Heart left ventricle (tissue), 16 donors: ENCODE measurements around the gene APH1B. TPM values are rescaled to one million over a fixed set of nuclear protein-coding genes. Genes with fewer than 3 reads are reported as not detected.

Experiments used
- ATAC-seq, 4 donors: fragments of 200-7000 bp; cut with Tn5 transposase; one replicate each; pipeline ENCODE4 v1.9.1; 2020 to 2022; ENCODE audit warnings: moderate library complexity in 4 of 4, mild to moderate bottlenecking in 3 of 4, moderate number of reproducible peaks in 1 of 4
- DNase-seq, 5 donors: peaks; one replicate each; pipeline ENCODE4 v3.0.0-alpha.2; 2020
- H3K27ac ChIP-seq, 12 donors: fragments of 200-600 bp; sonication (generic) in 4 of 12; one replicate each; pipeline versions ENCODE4 v1.5.0 to v1.8.0; 2016 to 2022; ENCODE audit warnings: mild to moderate bottlenecking in 2 of 12
- H3K27me3 ChIP-seq, 9 donors: fragments of 200-600 bp; sonication (generic) in 2 of 9; one replicate each; pipeline versions ENCODE4 v1.5.1 to v1.8.0; 2016 to 2022; ENCODE audit warnings: mild to moderate bottlenecking in 3 of 9
- H3K36me3 ChIP-seq, 9 donors: fragments of 200-600 bp; sonication (generic) in 2 of 9; one replicate each; pipeline versions ENCODE4 v1.5.0 to v1.8.0; 2018 to 2022; ENCODE audit warnings: mild to moderate bottlenecking in 2 of 9
- H3K4me1 ChIP-seq, 12 donors: fragments of 200-600 bp; sonication (generic) in 4 of 12; one replicate each; pipeline versions ENCODE4 v1.5.0 to v1.8.0; 2016 to 2022; ENCODE audit warnings: mild to moderate bottlenecking in 3 of 12
- H3K4me3 ChIP-seq, 12 donors: fragments of 200-600 bp; sonication (generic) in 4 of 12; one replicate each; pipeline versions ENCODE4 v1.5.0 to v1.8.0; 2017 to 2022; ENCODE audit warnings: mild to moderate bottlenecking in 9 of 12, moderate library complexity in 4 of 12
- H3K9me3 ChIP-seq, 12 donors: fragments of 200-600 bp; sonication (generic) in 4 of 12; one replicate each; pipeline versions ENCODE4 v1.5.0 to v1.8.0; 2016 to 2022; ENCODE audit warnings: mild to moderate bottlenecking in 1 of 12
- CTCF ChIP-seq, 12 donors: fragments of 200-600 bp; sonication (generic) in 4 of 12; IDR thresholded peaks; one replicate each; pipeline versions ENCODE4 v1.5.0 to v1.8.0; 2018 to 2022; ENCODE audit warnings: antibody characterized with exemption in 12 of 12, mild to moderate bottlenecking in 5 of 12
- POLR2A ChIP-seq, 2 donors: fragments of 450-650 bp; IDR thresholded peaks; one replicate each; pipeline ENCODE4 v1.6.1; 2017; ENCODE audit warnings: antibody characterized with exemption in 2 of 2, mild to moderate bottlenecking in 2 of 2, moderate library complexity in 2 of 2
- WGBS, 4 donors: extraction: QIAGEN DNeasy Blood & Tissue Kit in 2 of 4; methylation state at CpG; one replicate each; pipeline versions ENCODE4 v1.1.5 to v1.1.7; 2013 to 2018; 5-methylcytosine and 5-hydroxymethylcytosine counted together
- intact Hi-C, 10 donors: fragments of 100-400 bp; cut with DNase I; formaldehyde crosslinking; loops; one replicate each; pipeline versions ENCODE4 v1.11.1 to v1.14.2; 2022
- polyA plus RNA-seq, 2 donors: library from polyadenylated mRNA; stranded (reverse); fragments of 200-250 nt; gene quantifications; one replicate each; pipeline ENCODE4 v1.2.3, GENCODE V29; 2013
- total RNA-seq, 9 donors: library from RNA; depleted of rRNA in 2 of 9; stranded (reverse); fragments of >200 nt in 2 of 9; fragmentation: NEBNext Ultra II Directional in 3 of 9; extraction: Animal tissue kit (Norgen Biotek cat#: 25700) in 3 of 9; gene quantifications; one replicate each; pipeline versions ENCODE4 v1.1.0 to v1.2.4, GENCODE V29; 2016 to 2023
- donor health status: ischemic (EF 13 %, LVEDD 7.1; RV severe dilation, severe dysfunction).
- donor health status: healthy with polysubstance abuse.
- donor health status: DM: no; HTN: yes; CAD: no.
- donor health status: DM: no; HTN: no; CAD: no.
- donor health status: ischemic (EF 25% LVEDD 6.9; RV normal size, moderate dysfunction).
- donor health status: ischemic (EF 25% LVEDD 5.7; RV mildly dilated, moderate dysfunction).
- donor health status: healthy.
- donor health status: DM: yes; HTN: yes; CAD: no.
- donor health status: ischemic (EF 35%, LVEDD 5.7; RV mildly dilated, moderate dysfunction).
- donor health status: nonischemic (EF 11% LVEDD 7.7; RV severe dilation, severe dysfunction).
- donor health status: DM: yes; HTN: yes; CAD: no.
- donor health status: PGD.
- donor health status: ischemic (EF 29% LVEDD 5.4; RV normal size, mild dysfunction).
- donor health status: nonischemic (EF 23%, LVEDD 6.1; RV moderate dilation, normal function).

The APH1B gene
- total and polyA plus RNA-seq, 11 donors: 1.9 to 17.6 (median 5.7) TPM

- TF ChIP-seq POLR2A (IDR thresholded peaks at IDR 0.05): no peak
- TF ChIP-seq CTCF (IDR thresholded peaks at IDR 0.05): no peak
- Histone ChIP-seq H3K9me3 (peaks cover 0 to 8% (median 0%) of the 10 kb centered on the region in 12 donors), H3K27ac (peak overlapping the region in 4 of 12 donors; percentile 1 to 80 (median 30)), H3K36me3 (peaks cover 0 to 58% (median 20%) of the 10 kb centered on the region in 9 donors), H3K4me1 (peaks cover 0 to 50% (median 15%) of the 10 kb centered on the region in 12 donors), H3K27me3 (no peaks in the 10 kb centered on the region), H3K4me3 (no peak overlapping the region)
- ATAC-seq: peak in 3 of 4 donors; percentile 35 to 90 (median 74)
- intact Hi-C loops: no loop called here
- 79 to 86% (median 82%) methylated on average over 5 of the region's 5 CpGs for whole genome bisulfite sequencing, 4 donors
- no peak for DNase-seq
These were observed 30.5 kb upstream of the APH1B start for GRCh38 chr15:63246691-63247469.

- peaks cover 0 to 85% (median 23%) of the 10 kb centered on the region in 9 donors for H3K36me3 ChIP-seq
- ATAC-seq: no peak
- no peaks in the 10 kb centered on the region for H3K27me3 ChIP-seq
- TF ChIP-seq POLR2A (IDR thresholded peaks at IDR 0.05): no peak
- no peak for TF ChIP-seq CTCF (IDR thresholded peaks at IDR 0.05)
- H3K27ac ChIP-seq: no peak overlapping the region
- DNase-seq: no peak
- peaks cover 0 to 26% (median 1%) of the 10 kb centered on the region in 12 donors for H3K4me1 ChIP-seq
- intact Hi-C loops: no loop called here
- H3K4me3 ChIP-seq: no peak overlapping the region
- 85 to 93% (median 92%) methylated on average over 4 of the region's 4 CpGs for WGBS, 4 donors
- no peaks in the 10 kb centered on the region for H3K9me3 ChIP-seq
These were observed 27.0 kb upstream of the APH1B start for GRCh38 chr15:63250312-63250965.

GRCh38 chr15:63251701-63252100 is 25.7 kb upstream of the APH1B start:
- DNase-seq (no peak), ATAC-seq (no peak)
- Histone ChIP-seq H3K4me1 (peaks cover 0 to 13% (median 0%) of the 10 kb centered on the region in 12 donors), H3K27me3 (no peaks in the 10 kb centered on the region), H3K36me3 (peaks cover 0 to 85% (median 19%) of the 10 kb centered on the region in 9 donors), H3K9me3 (no peaks in the 10 kb centered on the region), H3K27ac (no peak overlapping the region), H3K4me3 (no peak overlapping the region)
- intact Hi-C loops: no loop called here
- WGBS, 4 donors: 95 to 100% (median 97%) methylated on average over 2 of the region's 2 CpGs
- TF ChIP-seq CTCF (IDR thresholded peaks at IDR 0.05) (no peak), POLR2A (IDR thresholded peaks at IDR 0.05) (no peak)

GRCh38 chr15:63252292-63252691 is 25.1 kb upstream of the APH1B start:
- Histone ChIP-seq H3K4me3 (no peak overlapping the region), H3K27me3 (no peaks in the 10 kb centered on the region), H3K27ac (no peak overlapping the region), H3K4me1 (peaks cover 0 to 7% (median 0%) of the 10 kb centered on the region in 12 donors), H3K9me3 (no peaks in the 10 kb centered on the region), H3K36me3 (peaks cover 0 to 87% (median 18%) of the 10 kb centered on the region in 9 donors)
- no peak for ATAC-seq
- WGBS, 4 donors: 97 to 100% (median 97%) methylated on average over 2 of the region's 2 CpGs
- no peak for DNase-seq
- TF ChIP-seq CTCF (IDR thresholded peaks at IDR 0.05): no peak
- TF ChIP-seq POLR2A (IDR thresholded peaks at IDR 0.05): no peak
- intact Hi-C loops: no loop called here
